ENCODE data around the gene ANKRD26.

Gene ANKRD26

DNA sequence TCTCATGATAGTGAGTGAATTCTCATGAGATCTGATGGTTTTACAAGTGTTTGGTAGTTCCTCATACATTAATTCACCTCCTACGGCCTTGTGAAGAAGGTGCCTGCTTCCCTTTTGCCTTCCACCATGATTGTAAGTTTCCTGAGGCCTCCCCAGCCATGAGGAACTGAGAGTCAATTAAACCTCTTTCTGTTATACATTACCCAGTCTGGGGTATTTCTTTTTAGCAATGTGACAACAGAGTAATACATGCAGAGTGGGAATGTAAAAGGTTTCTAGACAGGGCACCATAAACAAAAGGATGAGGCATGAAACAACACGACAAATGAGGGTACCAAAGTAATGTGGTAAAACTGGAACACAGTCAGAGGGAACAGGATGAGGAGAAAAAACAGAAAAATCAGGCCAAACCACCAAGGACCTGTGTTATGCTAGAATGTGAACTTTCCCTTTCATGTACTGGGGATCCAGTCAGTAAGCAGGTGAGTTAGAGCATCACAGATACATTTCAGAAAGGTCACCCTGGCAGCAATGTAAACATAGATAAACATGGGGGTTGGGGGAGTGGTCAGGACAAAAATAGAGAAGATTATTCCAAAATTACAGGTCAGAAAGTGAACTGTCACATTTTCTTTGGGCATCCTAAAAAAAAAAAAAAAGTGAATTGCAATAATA, 31.9 kb downstream of the ANKRD26 start:
- TF ChIP-seq TAF1 (IDR thresholded peaks at IDR 0.05; ENCODE audit: low read depth) (no peak), RAD21 (IDR thresholded peaks at IDR 0.05; ENCODE audit: low read depth) (no peak), TCF12 (IDR thresholded peaks at IDR 0.05; ENCODE audit: low read depth) (no peak), TEAD4 (IDR thresholded peaks at IDR 0.05) (no peak), CREB1 (IDR thresholded peaks at IDR 0.05; ENCODE audit: low read depth) (no peak), EGR1 (IDR thresholded peaks at IDR 0.05) (no peak), NFIC (IDR thresholded peaks at IDR 0.05) (no peak), ZBTB7A (IDR thresholded peaks at IDR 0.05; ENCODE audit: low read depth) (no peak), FOXM1 (IDR thresholded peaks at IDR 0.05; ENCODE audit: borderline replicate concordance, low read depth) (no peak), EP300 (IDR thresholded peaks at IDR 0.05; ENCODE audit: borderline replicate concordance) (no peak), CEBPB (IDR thresholded peaks at IDR 0.05) (no peak), YY1 (IDR thresholded peaks at IDR 0.05; ENCODE audit: low read depth) (no peak)
- TF ChIP-seq, protein P1, sequence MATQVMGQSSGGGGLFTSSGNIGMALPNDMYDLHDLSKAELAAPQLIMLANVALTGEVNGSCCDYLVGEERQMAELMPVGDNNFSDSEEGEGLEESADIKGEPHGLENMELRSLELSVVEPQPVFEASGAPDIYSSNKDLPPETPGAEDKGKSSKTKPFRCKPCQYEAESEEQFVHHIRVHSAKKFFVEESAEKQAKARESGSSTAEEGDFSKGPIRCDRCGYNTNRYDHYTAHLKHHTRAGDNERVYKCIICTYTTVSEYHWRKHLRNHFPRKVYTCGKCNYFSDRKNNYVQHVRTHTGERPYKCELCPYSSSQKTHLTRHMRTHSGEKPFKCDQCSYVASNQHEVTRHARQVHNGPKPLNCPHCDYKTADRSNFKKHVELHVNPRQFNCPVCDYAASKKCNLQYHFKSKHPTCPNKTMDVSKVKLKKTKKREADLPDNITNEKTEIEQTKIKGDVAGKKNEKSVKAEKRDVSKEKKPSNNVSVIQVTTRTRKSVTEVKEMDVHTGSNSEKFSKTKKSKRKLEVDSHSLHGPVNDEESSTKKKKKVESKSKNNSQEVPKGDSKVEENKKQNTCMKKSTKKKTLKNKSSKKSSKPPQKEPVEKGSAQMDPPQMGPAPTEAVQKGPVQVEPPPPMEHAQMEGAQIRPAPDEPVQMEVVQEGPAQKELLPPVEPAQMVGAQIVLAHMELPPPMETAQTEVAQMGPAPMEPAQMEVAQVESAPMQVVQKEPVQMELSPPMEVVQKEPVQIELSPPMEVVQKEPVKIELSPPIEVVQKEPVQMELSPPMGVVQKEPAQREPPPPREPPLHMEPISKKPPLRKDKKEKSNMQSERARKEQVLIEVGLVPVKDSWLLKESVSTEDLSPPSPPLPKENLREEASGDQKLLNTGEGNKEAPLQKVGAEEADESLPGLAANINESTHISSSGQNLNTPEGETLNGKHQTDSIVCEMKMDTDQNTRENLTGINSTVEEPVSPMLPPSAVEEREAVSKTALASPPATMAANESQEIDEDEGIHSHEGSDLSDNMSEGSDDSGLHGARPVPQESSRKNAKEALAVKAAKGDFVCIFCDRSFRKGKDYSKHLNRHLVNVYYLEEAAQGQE (IDR thresholded peaks at IDR 0.05; ENCODE audit: low read depth) = no peak
- TF ChIP-seq, protein P2, sequence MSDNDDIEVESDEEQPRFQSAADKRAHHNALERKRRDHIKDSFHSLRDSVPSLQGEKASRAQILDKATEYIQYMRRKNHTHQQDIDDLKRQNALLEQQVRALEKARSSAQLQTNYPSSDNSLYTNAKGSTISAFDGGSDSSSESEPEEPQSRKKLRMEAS (IDR thresholded peaks at IDR 0.05) = no peak
- TF ChIP-seq, protein P3, sequence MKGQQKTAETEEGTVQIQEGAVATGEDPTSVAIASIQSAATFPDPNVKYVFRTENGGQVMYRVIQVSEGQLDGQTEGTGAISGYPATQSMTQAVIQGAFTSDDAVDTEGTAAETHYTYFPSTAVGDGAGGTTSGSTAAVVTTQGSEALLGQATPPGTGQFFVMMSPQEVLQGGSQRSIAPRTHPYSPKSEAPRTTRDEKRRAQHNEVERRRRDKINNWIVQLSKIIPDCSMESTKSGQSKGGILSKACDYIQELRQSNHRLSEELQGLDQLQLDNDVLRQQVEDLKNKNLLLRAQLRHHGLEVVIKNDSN (IDR thresholded peaks at IDR 0.05) = no peak

DNA sequence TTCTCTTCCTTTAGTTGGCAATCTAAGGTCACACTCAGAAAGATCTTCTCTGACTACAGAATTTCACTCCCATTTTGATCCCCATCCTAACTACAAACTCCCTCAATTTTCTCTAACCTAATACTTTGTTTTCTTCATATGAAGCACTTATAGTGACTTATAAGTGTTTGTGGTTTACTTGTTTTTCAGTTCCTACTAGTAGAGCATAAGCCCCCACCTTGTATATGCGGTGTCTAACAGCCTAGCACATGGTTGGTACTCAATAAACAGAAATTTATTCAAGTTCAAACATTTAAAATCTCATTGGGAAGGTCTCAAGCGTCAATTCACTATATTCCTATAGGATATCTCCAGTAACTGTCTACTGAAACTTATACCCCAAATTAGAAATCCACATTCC, 35.2 kb downstream of the ANKRD26 start:
- TF ChIP-seq TAF1 (IDR thresholded peaks at IDR 0.05; ENCODE audit: low read depth) = no peak
- TF ChIP-seq EP300 (IDR thresholded peaks at IDR 0.05; ENCODE audit: borderline replicate concordance) = no peak
- TF ChIP-seq TCF12 (IDR thresholded peaks at IDR 0.05; ENCODE audit: low read depth) = no peak
- TF ChIP-seq, protein P1 (IDR thresholded peaks at IDR 0.05; ENCODE audit: low read depth) = no peak
- no peak for TF ChIP-seq CEBPB (IDR thresholded peaks at IDR 0.05)
- TF ChIP-seq RAD21 (IDR thresholded peaks at IDR 0.05; ENCODE audit: low read depth) = no peak

DNA sequence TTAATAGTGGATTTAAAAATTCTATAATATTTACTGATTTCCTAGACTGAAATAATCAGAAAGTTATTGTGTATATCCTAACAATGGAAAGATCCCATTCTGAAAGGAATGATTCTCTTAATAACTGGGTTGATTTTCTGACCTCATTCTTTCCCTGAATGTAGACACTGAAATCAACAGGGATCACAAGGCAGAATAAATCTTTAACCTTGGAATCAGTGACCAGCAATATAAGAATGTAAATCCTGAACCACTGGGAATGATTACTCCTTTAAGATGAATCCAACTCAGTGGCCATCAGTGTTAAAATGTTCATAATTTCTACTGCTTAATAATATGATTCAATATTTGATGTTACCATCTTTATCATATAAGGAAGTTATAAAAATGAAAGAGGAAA, 47.6 kb downstream of the ANKRD26 start:
- TF ChIP-seq NFIC (IDR thresholded peaks at IDR 0.05) = no peak
- no peak for TF ChIP-seq TAF1 (IDR thresholded peaks at IDR 0.05; ENCODE audit: low read depth)
- no peak for TF ChIP-seq ZBTB7A (IDR thresholded peaks at IDR 0.05; ENCODE audit: low read depth)
- no peak for TF ChIP-seq CEBPB (IDR thresholded peaks at IDR 0.05)
- no peak for TF ChIP-seq TEAD4 (IDR thresholded peaks at IDR 0.05)
- TF ChIP-seq, protein P3 (IDR thresholded peaks at IDR 0.05) = no peak
- no peak for TF ChIP-seq RAD21 (IDR thresholded peaks at IDR 0.05; ENCODE audit: low read depth)
- no peak for TF ChIP-seq CREB1 (IDR thresholded peaks at IDR 0.05; ENCODE audit: low read depth)
- no peak for TF ChIP-seq YY1 (IDR thresholded peaks at IDR 0.05; ENCODE audit: low read depth)
- TF ChIP-seq, protein P1 (IDR thresholded peaks at IDR 0.05; ENCODE audit: low read depth) = no peak
- TF ChIP-seq, protein P2 (IDR thresholded peaks at IDR 0.05) = no peak
- no peak for TF ChIP-seq TCF12 (IDR thresholded peaks at IDR 0.05; ENCODE audit: low read depth)
- no peak for TF ChIP-seq EP300 (IDR thresholded peaks at IDR 0.05; ENCODE audit: borderline replicate concordance)
- TF ChIP-seq EGR1 (IDR thresholded peaks at IDR 0.05) = no peak
- TF ChIP-seq FOXM1 (IDR thresholded peaks at IDR 0.05; ENCODE audit: borderline replicate concordance, low read depth) = no peak

DNA sequence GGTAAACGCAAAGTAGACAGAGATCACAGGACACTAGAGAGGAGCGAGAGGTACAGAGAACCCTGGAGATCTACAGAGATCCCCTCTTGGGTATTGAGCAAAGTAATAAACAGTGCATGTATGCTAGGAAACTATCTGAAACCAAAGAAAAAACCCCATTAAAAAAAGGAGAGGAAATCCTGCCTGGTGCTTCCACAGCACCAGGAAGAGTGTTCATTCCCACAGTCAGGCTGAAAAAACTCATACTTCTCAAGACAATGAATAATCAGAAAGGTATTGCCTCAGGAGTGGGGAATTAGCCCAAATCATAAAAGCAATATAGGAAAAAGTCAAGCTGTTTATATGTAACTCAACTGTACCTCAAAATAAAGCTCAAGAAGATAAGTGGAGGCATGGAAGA, 59.1 kb downstream of the ANKRD26 start:
- TF ChIP-seq FOXM1 (IDR thresholded peaks at IDR 0.05; ENCODE audit: borderline replicate concordance, low read depth) = no peak
- TF ChIP-seq RAD21 (IDR thresholded peaks at IDR 0.05; ENCODE audit: low read depth) = no peak
- no peak for TF ChIP-seq TCF12 (IDR thresholded peaks at IDR 0.05; ENCODE audit: low read depth)
- no peak for TF ChIP-seq CEBPB (IDR thresholded peaks at IDR 0.05)
- TF ChIP-seq, protein P3 (IDR thresholded peaks at IDR 0.05) = no peak
- no peak for TF ChIP-seq YY1 (IDR thresholded peaks at IDR 0.05; ENCODE audit: low read depth)
- TF ChIP-seq ZBTB7A (IDR thresholded peaks at IDR 0.05; ENCODE audit: low read depth) = no peak
- TF ChIP-seq TEAD4 (IDR thresholded peaks at IDR 0.05) = no peak
- no peak for TF ChIP-seq NFIC (IDR thresholded peaks at IDR 0.05)
- no peak for TF ChIP-seq EGR1 (IDR thresholded peaks at IDR 0.05)
- TF ChIP-seq, protein P1 (IDR thresholded peaks at IDR 0.05; ENCODE audit: low read depth) = no peak
- TF ChIP-seq CREB1 (IDR thresholded peaks at IDR 0.05; ENCODE audit: low read depth) = no peak
- no peak for TF ChIP-seq EP300 (IDR thresholded peaks at IDR 0.05; ENCODE audit: borderline replicate concordance)
- TF ChIP-seq TAF1 (IDR thresholded peaks at IDR 0.05; ENCODE audit: low read depth) = no peak

Measured in Ishikawa (cell line).